ENCODE results near the gene ORAI1.

- TF ChIP-seq CTCF (IDR thresholded peaks at IDR 0.05; ENCODE audit: poor library complexity): no peak
- TF ChIP-seq EZH2phosphoT487 (IDR thresholded peaks at IDR 0.05; ENCODE audit: low read depth, severe bottlenecking, unreplicated experiment): no peak
- TF ChIP-seq EZH2 (IDR thresholded peaks at IDR 0.05; ENCODE audit: borderline replicate concordance): no peak
Measured at GRCh38 chr12:121579190-121579791, 47.0 kb upstream of the ORAI1 start.

Data from hepatocyte (in vitro differentiated cells).